LNCaP clone FGC (cell line): ENCODE measurements around the gene CSNK1G3.

ENCODE experiments used
- DNase-seq: peaks from one replicate; pipeline ENCODE4 v3.0.0-alpha.2; 2011; ENCODE audit warnings: low read depth
- H3K4me3 ChIP-seq: 2 replicates; pipeline ENCODE4 v1.5.1; 2011; ENCODE audit warnings: mild to moderate bottlenecking, low read depth, low read length, control low read depth
- TF ChIP-seq, protein P1 (sequence below): IDR thresholded peaks from 2 replicates; pipeline ENCODE4 v1.5.1; 2012; ENCODE audit warnings: mild to moderate bottlenecking; ENCODE audit not compliant: control insufficient read depth, insufficient read depth; ENCODE audit errors: extremely low read depth

The CSNK1G3 gene

DNA sequence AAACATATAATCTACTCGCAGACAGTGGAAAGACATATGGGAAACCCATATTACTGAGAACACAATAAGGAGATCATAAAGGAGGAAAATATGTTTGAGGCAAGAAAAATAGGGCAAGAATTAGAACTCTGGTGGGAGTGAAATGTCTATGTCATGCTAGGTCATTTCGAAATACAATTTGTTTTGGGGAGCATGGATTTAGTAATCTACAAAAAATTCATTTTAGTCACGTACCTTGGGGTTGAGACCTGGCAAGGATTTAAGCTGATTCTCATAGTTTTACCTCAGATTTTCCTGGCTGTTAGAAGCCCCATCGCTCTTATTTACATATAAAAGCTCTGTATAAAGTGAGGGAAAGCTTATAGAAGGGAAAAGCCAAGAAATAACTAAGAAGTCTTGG is 11.5 kb upstream of the CSNK1G3 start:
- no peak for DNase-seq
- TF ChIP-seq, protein P1, sequence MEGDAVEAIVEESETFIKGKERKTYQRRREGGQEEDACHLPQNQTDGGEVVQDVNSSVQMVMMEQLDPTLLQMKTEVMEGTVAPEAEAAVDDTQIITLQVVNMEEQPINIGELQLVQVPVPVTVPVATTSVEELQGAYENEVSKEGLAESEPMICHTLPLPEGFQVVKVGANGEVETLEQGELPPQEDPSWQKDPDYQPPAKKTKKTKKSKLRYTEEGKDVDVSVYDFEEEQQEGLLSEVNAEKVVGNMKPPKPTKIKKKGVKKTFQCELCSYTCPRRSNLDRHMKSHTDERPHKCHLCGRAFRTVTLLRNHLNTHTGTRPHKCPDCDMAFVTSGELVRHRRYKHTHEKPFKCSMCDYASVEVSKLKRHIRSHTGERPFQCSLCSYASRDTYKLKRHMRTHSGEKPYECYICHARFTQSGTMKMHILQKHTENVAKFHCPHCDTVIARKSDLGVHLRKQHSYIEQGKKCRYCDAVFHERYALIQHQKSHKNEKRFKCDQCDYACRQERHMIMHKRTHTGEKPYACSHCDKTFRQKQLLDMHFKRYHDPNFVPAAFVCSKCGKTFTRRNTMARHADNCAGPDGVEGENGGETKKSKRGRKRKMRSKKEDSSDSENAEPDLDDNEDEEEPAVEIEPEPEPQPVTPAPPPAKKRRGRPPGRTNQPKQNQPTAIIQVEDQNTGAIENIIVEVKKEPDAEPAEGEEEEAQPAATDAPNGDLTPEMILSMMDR, result no peak
- no peak overlapping the region for H3K4me3 ChIP-seq

DNA sequence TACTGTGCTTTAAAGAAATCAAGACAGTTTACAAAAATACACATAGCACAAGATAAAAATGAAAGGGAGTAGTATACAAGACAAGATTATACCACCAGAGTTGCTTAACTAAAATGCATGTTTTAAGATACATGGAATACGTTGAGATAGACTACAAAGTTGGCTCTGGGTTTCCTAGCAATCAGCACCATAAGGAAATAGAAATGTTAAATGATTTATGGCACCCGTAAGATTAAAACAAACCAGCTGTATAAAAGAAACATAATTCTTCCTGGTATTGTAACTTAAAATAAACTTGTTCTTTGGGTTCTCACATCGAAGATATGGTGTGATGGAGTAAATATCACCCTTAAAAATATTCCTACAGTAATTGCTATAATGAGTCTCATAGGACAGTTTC is 9.9 kb upstream of the CSNK1G3 start:
- H3K4me3 ChIP-seq, result no peak overlapping the region
- no peak for DNase-seq
- TF ChIP-seq, protein P1, result no peak

DNA sequence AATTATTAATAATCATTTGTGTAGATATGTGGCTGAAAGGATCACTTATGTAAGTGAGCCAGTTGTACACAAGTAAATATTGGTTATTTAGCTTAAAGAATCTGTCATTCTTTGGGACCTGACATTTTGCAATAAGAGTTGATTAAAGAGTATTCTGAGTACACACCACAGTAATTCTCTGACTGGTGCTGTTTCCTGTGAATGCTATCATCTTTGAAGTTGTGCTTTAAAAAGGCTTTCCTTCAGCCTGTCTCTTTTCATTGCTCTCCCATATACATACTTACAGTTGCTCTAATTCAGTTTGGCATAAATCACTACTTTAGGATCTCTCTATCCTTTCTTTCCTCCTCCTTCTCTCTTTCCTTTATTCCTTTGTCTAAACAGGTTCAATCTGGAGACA is 8.7 kb upstream of the CSNK1G3 start:
- no peak overlapping the region for H3K4me3 ChIP-seq
- no peak for DNase-seq
- TF ChIP-seq, protein P1, result no peak

GRCh38 chr5:123505633-123506032 is 6.3 kb upstream of the CSNK1G3 start:
- TF ChIP-seq, protein P1, result no peak
- no peak for DNase-seq
- H3K4me3 ChIP-seq, result no peak overlapping the region

- DNase-seq, result no peak
- H3K4me3 ChIP-seq, result no peak overlapping the region
- TF ChIP-seq, protein P1, result no peak
Observed at GRCh38 chr5:123508441-123508840, 3.5 kb upstream of the CSNK1G3 start.

DNA sequence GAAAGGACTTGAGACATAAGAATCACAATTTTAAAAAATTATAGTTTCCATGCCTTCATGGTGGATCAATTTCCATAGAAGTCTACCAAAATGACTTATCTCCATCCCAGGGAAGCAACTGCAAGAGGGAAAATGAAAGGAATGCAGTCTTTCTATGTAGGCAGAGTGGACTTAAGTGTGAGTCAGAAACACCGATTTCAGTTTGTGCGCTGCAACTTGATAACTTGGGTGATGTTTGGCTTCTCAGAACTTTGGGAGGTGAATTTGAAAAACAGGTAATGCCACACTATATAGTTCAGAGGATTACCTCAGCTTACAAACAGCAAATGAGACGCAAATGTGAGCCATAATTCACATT is 708 bp upstream of the CSNK1G3 start:
- TF ChIP-seq, protein P1, result no peak
- no peak for DNase-seq
- peak overlapping the region; percentile 70 for H3K4me3 ChIP-seq

DNA sequence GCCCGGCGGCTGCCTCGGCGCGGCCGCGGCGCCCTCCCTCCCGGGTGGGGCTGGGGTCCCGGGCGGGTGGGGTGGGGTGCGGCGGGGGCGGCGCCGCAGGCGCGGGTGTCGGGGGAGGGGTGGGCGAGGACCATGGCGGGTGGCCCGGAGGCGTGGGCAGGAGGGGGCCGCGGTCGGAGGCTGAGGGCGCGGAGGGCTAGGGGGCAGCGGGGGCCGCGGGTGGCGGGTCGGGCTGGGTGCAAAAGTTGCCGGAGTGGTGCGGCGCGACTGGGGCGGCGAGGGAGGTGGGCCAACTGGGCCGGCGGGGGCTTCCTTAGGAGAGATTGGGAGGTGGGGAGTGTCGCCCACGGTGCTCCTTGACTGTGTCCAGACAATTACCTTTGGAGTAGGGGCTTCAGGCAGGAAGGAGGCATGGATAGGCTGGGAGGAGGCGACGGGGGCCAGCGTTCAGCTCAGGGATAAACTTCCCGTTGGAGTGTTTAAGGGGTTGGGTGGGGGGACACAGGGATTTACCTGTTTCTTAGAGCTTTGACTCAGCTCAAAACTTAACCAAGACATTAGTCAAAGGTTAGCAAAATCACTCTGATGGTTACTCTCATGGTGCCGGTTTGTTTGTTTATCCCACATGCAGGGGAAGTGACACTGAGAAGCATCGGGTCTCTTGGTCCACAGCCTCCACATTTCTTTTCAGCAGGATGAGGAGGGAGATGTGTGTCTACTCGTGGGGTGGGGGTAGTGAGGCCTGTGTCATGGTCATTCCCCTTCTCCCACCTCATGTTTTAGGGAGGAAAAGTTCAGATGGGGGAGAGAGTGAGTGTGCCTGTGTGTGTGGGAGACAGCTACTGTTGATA is 859 bp downstream of the CSNK1G3 start:
- TF ChIP-seq, protein P1, result no peak
- peak overlapping the region; percentile 70 for H3K4me3 ChIP-seq
- DNase-seq, result peak; percentile 3
